ENCODE data around the gene FUZ.
A peak's percentile ranks its signal among the peaks of the same experiment; 100 is the strongest.

FUZ gene

DNA sequence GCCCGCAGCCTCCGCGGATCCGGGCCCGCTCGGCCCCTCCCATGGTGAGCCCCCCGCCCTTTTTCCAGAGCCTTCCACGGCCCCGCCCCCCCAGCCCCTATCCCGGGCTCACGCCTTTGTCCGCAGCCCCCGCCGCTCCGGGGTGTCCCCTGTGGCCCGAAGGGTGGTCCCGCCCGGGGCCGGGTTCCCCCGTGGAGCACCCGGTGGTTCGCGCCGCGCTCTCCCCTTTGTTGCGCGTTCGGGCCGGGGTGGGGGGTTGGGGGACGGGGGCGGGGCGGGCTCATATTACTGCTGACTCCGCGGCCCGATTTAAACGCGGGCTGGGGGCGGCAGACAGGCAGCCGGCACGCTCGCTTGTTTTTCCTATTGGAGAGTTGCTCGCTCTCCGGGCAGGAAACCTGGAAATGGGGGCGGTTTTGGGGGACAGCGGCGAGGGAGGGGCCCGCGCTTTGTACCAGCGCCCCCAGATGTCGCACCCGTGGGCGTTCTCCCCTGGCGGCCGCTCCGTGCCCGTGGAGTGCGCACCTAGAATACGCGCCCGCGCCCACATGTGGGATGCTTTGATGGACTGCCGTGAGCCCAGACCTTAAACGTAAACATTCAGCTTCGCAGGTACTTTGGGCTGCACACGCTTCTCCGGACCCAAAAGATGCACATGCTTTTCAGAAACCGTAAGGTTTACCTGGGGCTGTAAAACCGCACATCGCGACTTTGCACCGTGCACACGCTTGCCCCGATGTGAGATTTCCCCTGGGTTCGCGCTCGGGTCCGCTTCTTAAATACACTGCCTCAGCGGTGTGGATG, 38.6 kb upstream of the FUZ start:
- DNase-seq (ENCODE audit: low read depth in 2 of 2) = peak in 1 of 2 donors; percentile 41

- DNase-seq (ENCODE audit: low read depth in 2 of 2) = peak; percentile 80 to 88
These were observed 37.6 kb upstream of the FUZ start, which contains the start of gene PTOV1 for GRCh38 chr19:49850487-49851342. TSS of gene PTOV1 (plus strand) at chr19:49851159.

- no peak for DNase-seq (ENCODE audit: low read depth in 2 of 2)
These were observed 37.1 kb upstream of the FUZ start for GRCh38 chr19:49850221-49850486.

GRCh38 chr19:49849433-49850220, 36.5 kb upstream of the FUZ start:
- no peak for DNase-seq (ENCODE audit: low read depth in 2 of 2)

DNA sequence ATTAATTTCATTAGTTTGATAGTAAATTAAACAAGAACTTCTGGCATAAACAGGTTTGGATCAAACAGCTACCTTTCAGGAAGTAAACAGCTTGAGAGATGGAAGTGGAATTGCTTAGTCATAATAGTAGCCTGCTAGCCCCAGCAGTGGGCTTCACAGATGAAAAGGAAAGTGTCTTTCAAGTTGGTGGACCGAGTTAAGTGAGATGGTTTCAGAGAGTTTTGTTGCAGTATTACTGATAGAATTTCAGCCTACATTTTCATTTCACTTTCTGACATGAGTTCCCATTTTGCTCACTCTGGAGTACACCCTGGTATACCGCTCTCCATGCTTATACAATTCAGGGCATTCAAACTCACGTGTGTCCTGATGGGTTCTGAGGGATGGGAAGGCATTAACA, 35.8 kb upstream of the FUZ start:
- no peak for DNase-seq (ENCODE audit: low read depth in 2 of 2)

GRCh38 chr19:49847731-49848696, 34.9 kb upstream of the FUZ start:
- DNase-seq (ENCODE audit: low read depth in 2 of 2) = no peak

- no peak for DNase-seq (ENCODE audit: low read depth in 2 of 2)
These were observed 33.3 kb upstream of the FUZ start for GRCh38 chr19:49846408-49846807.

DNA sequence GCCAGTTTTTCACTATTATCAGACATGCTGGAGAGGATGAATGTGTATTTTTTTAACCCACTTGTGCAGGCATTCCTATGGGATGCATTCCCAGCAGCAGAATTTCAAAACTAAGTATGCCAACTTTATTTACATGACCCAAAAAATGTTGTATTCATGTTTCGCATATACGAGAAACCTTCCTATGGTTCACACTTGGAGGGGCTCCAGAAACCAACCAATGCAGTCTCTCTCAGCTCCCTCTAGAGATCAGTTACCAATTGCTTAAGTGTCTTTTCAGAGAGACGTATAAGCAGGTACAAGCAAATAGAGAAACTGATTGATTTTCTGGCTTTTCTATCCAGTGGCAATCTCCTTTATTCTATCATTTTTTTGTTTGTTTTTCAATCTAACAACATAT, 32.3 kb upstream of the FUZ start:
- DNase-seq (ENCODE audit: low read depth in 2 of 2) = no peak

DNA sequence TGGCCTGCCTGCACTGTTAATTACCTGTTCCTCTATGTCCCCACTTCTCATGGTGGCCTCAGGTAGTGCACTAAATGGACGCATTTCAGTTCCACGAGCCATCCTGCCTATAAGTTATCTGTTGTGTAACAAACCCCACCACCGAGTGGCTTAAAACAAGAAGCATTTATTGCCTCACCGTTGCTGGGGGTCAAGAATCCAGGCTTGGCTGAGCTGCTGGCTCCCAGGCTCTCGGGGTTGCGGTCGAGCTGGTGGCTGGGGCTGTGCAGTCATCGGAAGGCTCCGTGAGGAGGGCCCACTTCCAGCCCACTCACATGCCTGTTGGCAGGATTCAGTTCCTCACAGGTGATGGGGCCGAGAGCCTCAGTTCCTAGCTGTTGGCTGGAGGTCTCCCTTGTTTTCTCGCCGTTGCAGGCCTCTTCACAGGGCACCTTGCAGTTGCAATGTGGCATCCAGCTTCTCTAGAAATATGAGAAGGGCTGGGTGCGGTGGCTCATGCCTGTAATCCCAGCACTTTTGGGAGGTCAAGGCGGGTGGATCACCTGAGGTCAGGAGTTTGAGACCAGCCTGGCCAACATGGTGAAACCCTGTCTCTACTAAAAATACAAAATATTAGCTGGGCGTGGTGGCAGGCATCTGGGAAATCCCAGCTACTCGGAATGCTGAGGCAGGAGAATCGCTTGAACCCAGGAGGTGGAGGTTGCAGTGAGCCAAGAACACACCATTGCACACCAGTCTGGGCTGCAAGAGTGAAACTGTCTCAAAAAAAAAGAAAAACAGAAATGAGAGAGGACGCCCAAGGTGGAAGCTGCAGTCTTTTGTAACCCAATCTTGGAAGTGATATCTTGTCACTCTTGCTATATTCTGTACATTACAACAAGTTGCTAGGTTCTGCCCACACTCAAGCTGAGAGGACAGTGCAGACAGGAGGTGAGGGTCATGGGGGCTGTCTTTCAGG, 31.3 kb upstream of the FUZ start:
- no peak for DNase-seq (ENCODE audit: low read depth in 2 of 2)

- no peak for DNase-seq (ENCODE audit: low read depth in 2 of 2)
These were observed 30.2 kb upstream of the FUZ start for GRCh38 chr19:49843265-49843664.

DNA sequence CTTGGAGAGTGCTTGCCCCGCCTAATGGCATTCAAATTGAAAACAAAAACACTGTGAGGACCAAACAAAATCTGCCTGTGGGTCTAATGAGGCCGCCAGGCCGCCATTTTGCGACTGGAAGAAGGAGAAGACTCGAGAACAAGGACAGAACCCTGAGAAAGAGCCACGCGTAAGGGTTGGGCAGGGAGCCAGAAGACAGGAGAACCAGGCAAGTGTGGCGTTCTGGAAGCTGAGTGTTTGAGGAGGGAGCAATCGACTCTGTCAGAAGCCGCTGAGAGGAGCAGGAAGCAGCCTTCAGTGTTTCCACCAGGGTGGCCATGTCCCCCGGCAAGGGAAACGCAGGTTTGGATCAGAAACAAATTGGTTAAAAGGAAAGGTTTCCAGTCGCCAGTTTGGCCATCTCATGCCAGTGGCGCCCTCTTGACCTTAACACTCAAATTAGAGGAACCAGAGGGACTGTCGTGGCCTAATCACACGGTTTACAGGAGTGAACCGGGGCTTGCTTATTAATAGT, 27.7 kb upstream of the FUZ start:
- no peak for DNase-seq (ENCODE audit: low read depth in 2 of 2)

GRCh38 chr19:49840321-49840720, 27.2 kb upstream of the FUZ start:
- no peak for DNase-seq (ENCODE audit: low read depth in 2 of 2)

DNA sequence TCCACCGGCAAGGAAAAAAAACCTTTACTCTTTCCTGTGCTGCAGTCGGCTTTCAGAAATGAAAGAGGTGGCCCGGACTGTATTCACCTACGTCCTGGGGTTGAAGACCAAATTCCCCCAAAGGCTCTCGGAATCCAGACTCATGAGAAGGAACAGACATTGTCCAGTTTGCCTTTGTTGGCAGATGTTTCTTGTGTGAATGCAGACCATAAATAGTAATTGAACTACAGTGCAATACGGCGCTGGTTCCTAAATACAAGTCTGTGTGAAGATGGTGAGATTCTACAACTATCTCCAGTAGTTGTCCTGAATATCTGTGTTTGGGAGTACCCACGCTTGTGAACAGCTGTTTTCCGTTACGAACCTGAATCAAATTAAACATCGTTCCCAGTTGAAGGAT, 26.6 kb upstream of the FUZ start:
- DNase-seq (ENCODE audit: low read depth in 2 of 2) = no peak

GRCh38 chr19:49838885-49839588, 25.9 kb upstream of the FUZ start:
- no peak for DNase-seq (ENCODE audit: low read depth in 2 of 2)

DNA sequence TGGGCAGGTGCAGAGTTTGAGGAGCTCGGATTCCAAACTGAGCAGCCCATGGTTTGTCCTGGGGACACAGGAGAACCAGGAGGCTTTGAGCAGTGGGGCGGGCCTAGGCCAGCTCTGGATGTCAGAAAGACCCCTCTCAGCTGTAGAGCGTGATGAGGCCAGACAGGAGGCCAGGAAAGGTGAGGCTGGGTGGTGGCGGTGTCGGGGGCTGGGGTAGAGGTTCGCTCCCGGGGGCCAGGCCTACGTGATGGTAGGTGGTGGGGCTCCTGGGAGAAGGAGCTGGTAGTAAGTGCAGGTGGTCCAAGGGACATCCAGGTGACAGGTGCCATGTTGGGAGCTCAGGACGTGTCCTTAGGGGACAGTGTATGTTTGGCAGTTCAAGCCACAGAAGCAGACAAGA, 24.3 kb upstream of the FUZ start:
- no peak for DNase-seq (ENCODE audit: low read depth in 2 of 2)

- DNase-seq (ENCODE audit: low read depth in 2 of 2) = no peak
These were observed 23.9 kb upstream of the FUZ start for GRCh38 chr19:49837009-49837310.

GRCh38 chr19:49836176-49837008, 23.3 kb upstream of the FUZ start:
- DNase-seq (ENCODE audit: low read depth in 2 of 2) = no peak

DNA sequence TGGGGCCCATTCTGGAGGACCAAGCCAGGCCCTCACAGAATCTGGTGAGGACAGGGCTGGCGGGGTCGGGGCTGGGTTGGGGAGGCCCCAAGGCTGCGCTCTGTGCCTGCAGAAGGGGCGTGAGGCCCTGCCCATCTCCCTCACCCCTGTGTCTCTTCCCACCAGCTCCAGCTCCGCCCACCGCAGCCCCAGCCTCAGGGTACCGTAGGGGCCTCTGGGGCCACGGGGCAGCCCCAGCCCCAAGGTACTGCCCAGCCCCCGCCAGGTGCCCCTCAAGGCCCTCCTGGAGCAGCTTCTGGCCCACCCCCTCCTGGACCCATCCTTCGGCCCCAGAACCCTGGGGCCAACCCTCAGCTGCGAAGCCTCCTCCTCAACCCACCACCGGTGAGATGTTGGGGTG, 22.5 kb upstream of the FUZ start:
- DNase-seq (ENCODE audit: low read depth in 2 of 2) = no peak

DNA sequence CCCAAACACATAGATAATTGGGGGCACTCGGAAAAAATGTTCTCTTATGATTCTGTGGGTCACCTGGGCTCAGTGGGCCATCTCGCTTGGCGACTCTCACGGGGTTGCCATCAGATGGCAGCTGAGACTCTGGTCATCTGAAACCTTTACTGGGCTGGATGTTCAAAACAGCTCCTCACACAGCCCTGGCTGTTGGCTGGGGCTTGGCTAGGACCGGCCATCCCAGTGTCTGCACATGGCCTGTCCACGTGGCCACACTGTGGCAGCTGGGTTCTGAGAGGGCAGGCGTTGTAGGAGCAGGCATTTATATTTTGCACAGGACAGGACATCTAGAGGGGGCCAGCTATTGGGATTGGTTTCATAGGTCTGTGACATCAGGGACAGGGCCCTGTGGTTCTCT, 20.5 kb upstream of the FUZ start:
- no peak for DNase-seq (ENCODE audit: low read depth in 2 of 2)

All from stimulated activated CD4-positive, alpha-beta T cell treated with anti-CD3 and anti-CD28 coated beads, Interleukin-1b, Interleukin-23, amount 100 ng/mL, for 4 hours (primary cell).